K562 (cell line): Measurements from ENCODE around the gene SORT1. TPM values are rescaled to one million over a fixed set of nuclear protein-coding genes. Genes with fewer than 3 reads are reported as not detected.

Experiments used
- CBFA2T3 ChIP-seq: fragments of 450-650 bp; IDR thresholded peaks from 2 replicates; pipeline ENCODE4 v1.6.1; 2017
- CEBPG ChIP-seq, 3 experiments: fragments of 200-800 bp in 1 of 3; sonication (Bioruptor generic) in 1 of 3; sonication (generic) in 1 of 3; formaldehyde crosslinking in 1 of 3; IDR thresholded peaks in 2 of 3; conservative IDR thresholded peaks in 1 of 3; 2 replicates each; pipeline versions ENCODE4 v1.6.1 to v1.8.0; 2016 to 2022; ENCODE audit warnings: missing compliant biosample characterization in 2 of 3, missing genetic modification characterization in 2 of 3, mild to moderate bottlenecking in 1 of 3, missing genetic modification reagents in 1 of 3
- CHD1 ChIP-seq: fragments of 200-600 bp; sonication (generic); IDR thresholded peaks from one replicate; pipeline ENCODE4 v1.6.1; 2012; ENCODE audit warnings: mild to moderate bottlenecking, moderate library complexity, low read length, inconsistent platforms
- COPS2 ChIP-seq: fragments of 450-650 bp; conservative IDR thresholded peaks from 2 replicates; pipeline ENCODE4 v1.6.1; 2016; ENCODE audit warnings: mild to moderate bottlenecking, moderate library complexity
- DMBX1 ChIP-seq: fragments of 250-450 bp; sonication (Bioruptor Pico); IDR thresholded peaks from 2 replicates; pipeline ENCODE4 v1.8.0; 2022; ENCODE audit warnings: inconsistent platforms, mild to moderate bottlenecking, moderate library complexity, borderline replicate concordance
- FOXM1 ChIP-seq, 2 experiments: fragments of 450-650 bp in 1 of 2; sonication (generic) in 1 of 2; formaldehyde crosslinking in 1 of 2; IDR thresholded peaks; 2 replicates each; pipeline versions ENCODE4 v1.6.1 to v1.9.0; 2017 to 2022; ENCODE audit warnings: low read depth in 2 of 2, mild to moderate bottlenecking in 2 of 2, missing genetic modification reagents in 1 of 2, moderate library complexity in 1 of 2
- GABPA ChIP-seq: fragments of 200-800 bp; sonication (Bioruptor generic); conservative IDR thresholded peaks from 2 replicates; pipeline ENCODE4 v1.6.1; 2016; ENCODE audit warnings: low read depth, missing genetic modification characterization, missing compliant biosample characterization
- HDAC3 ChIP-seq: fragments of 450-650 bp; IDR thresholded peaks from 2 replicates; pipeline ENCODE4 v1.6.1; 2018; ENCODE audit warnings: borderline replicate concordance, mild to moderate bottlenecking, moderate library complexity; ENCODE audit not compliant: partially characterized antibody
- KAT7 ChIP-seq: sonication (generic); formaldehyde crosslinking; IDR thresholded peaks from 2 replicates; pipeline ENCODE4 v1.8.0; 2022; ENCODE audit warnings: missing genetic modification reagents, mild to moderate bottlenecking, borderline replicate concordance
- KLF16 ChIP-seq: IDR thresholded peaks from 2 replicates; pipeline ENCODE4 v1.6.1; 2016; ENCODE audit warnings: antibody characterized with exemption
- MAZ ChIP-seq, 2 experiments: fragments of 450-650 bp in 1 of 2; sonication (generic) in 1 of 2; formaldehyde crosslinking; IDR thresholded peaks in 1 of 2; conservative IDR thresholded peaks in 1 of 2; 2 replicates each; pipeline versions ENCODE4 v1.4.0 to v1.5.0; 2020; ENCODE audit warnings: mild to moderate bottlenecking in 1 of 2, missing genetic modification reagents in 1 of 2
- NCOA1 ChIP-seq: fragments of 450-650 bp; IDR thresholded peaks from 2 replicates; pipeline ENCODE4 v1.6.1; 2016; ENCODE audit warnings: low read depth
- NCOR1 ChIP-seq: fragments of 450-650 bp; IDR thresholded peaks from 2 replicates; pipeline ENCODE4 v1.6.1; 2016; ENCODE audit warnings: mild to moderate bottlenecking, moderate library complexity
- NFE2 ChIP-seq: IDR thresholded peaks from 2 replicates; pipeline ENCODE4 v1.6.1; 2014; ENCODE audit warnings: antibody characterized with exemption, low read depth
- SMARCE1 ChIP-seq: fragments of 450-650 bp; IDR thresholded peaks from 2 replicates; pipeline ENCODE4 v1.7.1; 2016; ENCODE audit warnings: mild to moderate bottlenecking
- SP1 ChIP-seq: sonication (generic); formaldehyde crosslinking; IDR thresholded peaks from 2 replicates; pipeline ENCODE4 v1.8.1; 2022; ENCODE audit warnings: mild to moderate bottlenecking, missing genetic modification reagents
- TAL1 ChIP-seq: fragments of 450-650 bp; IDR thresholded peaks from 2 replicates; pipeline ENCODE4 v1.6.1; 2016; ENCODE audit warnings: mild to moderate bottlenecking
- TBL1XR1 ChIP-seq, 2 experiments: IDR thresholded peaks; 2 replicates each; pipeline ENCODE4 v1.6.1; 2012; ENCODE audit warnings: improper control_type of control experiment in 2 of 2, low read length in 2 of 2, mild to moderate bottlenecking in 1 of 2
- TCF3 ChIP-seq: sonication (generic); formaldehyde crosslinking; IDR thresholded peaks from 2 replicates; pipeline ENCODE4 v1.4.0; 2020; ENCODE audit warnings: mild to moderate bottlenecking, missing genetic modification reagents
- TEAD4 ChIP-seq, 2 experiments: sonication (generic) in 1 of 2; formaldehyde crosslinking in 1 of 2; IDR thresholded peaks; 2 replicates each; pipeline versions ENCODE4 v1.6.1 to v1.8.0; 2012 to 2022; ENCODE audit warnings: borderline replicate concordance in 1 of 2, inconsistent platforms in 1 of 2, low read length in 1 of 2, mild to moderate bottlenecking in 1 of 2, missing genetic modification reagents in 1 of 2
- WHSC1 ChIP-seq: IDR thresholded peaks from one replicate; pipeline ENCODE4 v1.6.1; 2012; ENCODE audit warnings: low read length, control low read depth, inconsistent platforms
- ZNF224 ChIP-seq: sonication (generic); formaldehyde crosslinking; IDR thresholded peaks from 2 replicates; pipeline ENCODE4 v1.8.0; 2022; ENCODE audit warnings: mild to moderate bottlenecking, missing genetic modification reagents
- ZNF354B ChIP-seq: fragments of 250-450 bp; sonication (Bioruptor Pico); IDR thresholded peaks from 2 replicates; pipeline ENCODE4 v1.4.0; 2020
- ZNF584 ChIP-seq: fragments of 200-800 bp; sonication (Bioruptor generic); IDR thresholded peaks from 2 replicates; pipeline ENCODE4 v1.6.1; 2016; ENCODE audit warnings: low read depth, mild to moderate bottlenecking, missing genetic modification characterization, missing compliant biosample characterization
- polyA plus RNA-seq, 8 experiments: library from polyadenylated mRNA; depleted of rRNA in 4 of 8; stranded (reverse) in 5 of 8; unstranded in 3 of 8; fragments of >200 nt; fragmentation: Nextera tagmentation in 2 of 8; fragmentation: Illumina TruSeq in 1 of 8; extraction: Ambion mirVana in 2 of 8; extraction: Trizol in 1 of 8; gene quantifications; 2 replicates each; pipeline versions ENCODE4 v1.2.1 to v1.2.3, GENCODE V29; 2011 to 2014; ENCODE audit warnings: inconsistent platforms in 1 of 8, missing spikeins in 1 of 8
- total RNA-seq, 7 experiments: library from RNA; depleted of rRNA in 6 of 7; stranded (reverse); fragments of >200 nt in 6 of 7; fragmentation: Illumina TruSeq in 2 of 7; extraction: Trizol in 2 of 7; gene quantifications; 2 replicates each; pipeline versions ENCODE4 v1.2.1 to v1.2.3, GENCODE V29; 2011 to 2021; ENCODE audit warnings: low replicate concordance in 1 of 7
- TF ChIP-seq, protein P1 (sequence below): fragments of 450-650 bp; formaldehyde crosslinking; IDR thresholded peaks from 2 replicates; pipeline ENCODE4 v1.4.0; 2022; ENCODE audit warnings: missing genetic modification characterization
- TF ChIP-seq, protein P2 (sequence below): fragments of 200-800 bp; sonication (Bioruptor generic); IDR thresholded peaks from 2 replicates; pipeline ENCODE4 v1.6.1; 2017; ENCODE audit warnings: missing genetic modification characterization, missing compliant biosample characterization

SORT1 gene
- total and polyA plus RNA-seq, 9 of the 15 experiments (the other 6 are each of a cell fraction or from before 2014, with no cell fraction given): 27.4 to 112 (median 65.0) TPM

DNA sequence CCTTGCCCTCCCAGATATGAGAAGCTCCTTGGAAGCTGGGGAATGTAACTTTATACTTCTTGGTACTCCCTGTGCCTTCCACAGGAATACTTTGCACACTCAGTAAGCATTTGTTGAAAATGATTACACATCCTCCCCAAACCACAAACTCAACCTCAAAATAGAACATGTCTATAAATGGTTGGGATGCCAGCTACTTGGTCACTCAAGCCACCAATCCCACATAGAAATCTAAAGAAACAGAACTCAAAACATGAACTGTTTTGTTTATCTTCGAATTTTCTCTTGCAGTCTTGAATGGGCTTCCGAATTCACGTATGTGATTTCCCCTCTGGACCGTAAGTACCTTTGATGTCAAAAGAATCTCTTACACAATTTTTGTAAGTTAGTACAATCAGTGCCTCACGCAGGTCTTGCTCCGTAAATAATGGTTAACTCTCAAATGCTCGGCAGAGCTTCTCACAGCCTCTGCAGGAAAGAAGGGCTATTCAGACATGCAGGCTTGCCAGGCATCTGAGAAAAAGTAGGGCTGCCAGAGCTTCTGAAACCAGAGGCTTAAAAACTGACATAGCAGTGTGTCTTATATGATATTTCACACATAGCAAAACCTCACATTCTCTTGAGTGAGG, 26.9 kb downstream of the SORT1 start (continued):
- TF ChIP-seq, protein P1, sequence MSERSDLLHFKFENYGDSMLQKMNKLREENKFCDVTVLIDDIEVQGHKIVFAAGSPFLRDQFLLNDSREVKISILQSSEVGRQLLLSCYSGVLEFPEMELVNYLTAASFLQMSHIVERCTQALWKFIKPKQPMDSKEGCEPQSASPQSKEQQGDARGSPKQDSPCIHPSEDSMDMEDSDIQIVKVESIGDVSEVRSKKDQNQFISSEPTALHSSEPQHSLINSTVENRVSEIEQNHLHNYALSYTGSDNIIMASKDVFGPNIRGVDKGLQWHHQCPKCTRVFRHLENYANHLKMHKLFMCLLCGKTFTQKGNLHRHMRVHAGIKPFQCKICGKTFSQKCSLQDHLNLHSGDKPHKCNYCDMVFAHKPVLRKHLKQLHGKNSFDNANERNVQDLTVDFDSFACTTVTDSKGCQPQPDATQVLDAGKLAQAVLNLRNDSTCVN (CRISPR knock-in tag): no peak
- no peak for TF ChIP-seq CEBPG (CRISPR knock-in tag; IDR thresholded peaks at IDR 0.05)
- TF ChIP-seq CEBPG (tag; conservative IDR thresholded peaks at IDR 0.05 in 1 of 2, IDR thresholded peaks at IDR 0.05 in 1 of 2): peak in 1 of 2 experiments; percentile 21; a peak in 1 of 4 replicates
- TF ChIP-seq HDAC3: peak; percentile 32
- no peak for TF ChIP-seq CHD1
- TF ChIP-seq SP1 (CRISPR knock-in tag): 0 out of 2 replicates have a peak, but pooled peaks have one; percentile 23
- TF ChIP-seq GABPA: peak; percentile 26; the same call in 1 of the 2 replicates
- peak; percentile 63; the same call in 1 of the 2 replicates for TF ChIP-seq FOXM1 (IDR thresholded peaks at IDR 0.05; ENCODE audit: low read depth)
- no peak for TF ChIP-seq FOXM1 (CRISPR knock-in tag; IDR thresholded peaks at IDR 0.05; ENCODE audit: low read depth)
- TF ChIP-seq TCF3 (CRISPR knock-in tag): peak; percentile 46
- 0 out of 2 replicates have a peak, but pooled peaks have one; percentile 35 for TF ChIP-seq NFE2
- peak; percentile 26; the same call in 1 of the 2 replicates for TF ChIP-seq NCOR1
- TF ChIP-seq ZNF224: no peak
- peak in 1 of 2 experiments; percentile 54; a peak in 1 of 4 replicates for TF ChIP-seq TBL1XR1 (IDR thresholded peaks at IDR 0.05; ENCODE audit: low read length in 2 of 2)
- peak; percentile 35; the same call in 1 of the 2 replicates for TF ChIP-seq TAL1
- no peak for TF ChIP-seq ZNF354B (CRISPR knock-in tag)
- no peak for TF ChIP-seq NCOA1
- peak; percentile 63 for TF ChIP-seq CBFA2T3
- TF ChIP-seq ZNF584: no peak
- TF ChIP-seq MAZ (CRISPR knock-in tag; conservative IDR thresholded peaks at IDR 0.05 in 1 of 2, IDR thresholded peaks at IDR 0.05 in 1 of 2): 0 out of 4 replicates have a peak, but pooled peaks of 1 of the 2 experiments have one; percentile 7
- TF ChIP-seq SMARCE1: peak; percentile 35; the same call in 1 of the 2 replicates
- peak; percentile 75; the same call in 1 of the 2 replicates for TF ChIP-seq TEAD4 (IDR thresholded peaks at IDR 0.05; ENCODE audit: low read length)
- TF ChIP-seq TEAD4 (CRISPR knock-in tag; IDR thresholded peaks at IDR 0.05; ENCODE audit: borderline replicate concordance): no peak
- no peak for TF ChIP-seq DMBX1 (CRISPR knock-in tag)
- no peak for TF ChIP-seq WHSC1
- TF ChIP-seq KLF16: peak; percentile 46; the same call in 1 of the 2 replicates
- TF ChIP-seq KAT7 (CRISPR knock-in tag): 0 out of 2 replicates have a peak, but pooled peaks have one; percentile 36
- TF ChIP-seq, protein P2, sequence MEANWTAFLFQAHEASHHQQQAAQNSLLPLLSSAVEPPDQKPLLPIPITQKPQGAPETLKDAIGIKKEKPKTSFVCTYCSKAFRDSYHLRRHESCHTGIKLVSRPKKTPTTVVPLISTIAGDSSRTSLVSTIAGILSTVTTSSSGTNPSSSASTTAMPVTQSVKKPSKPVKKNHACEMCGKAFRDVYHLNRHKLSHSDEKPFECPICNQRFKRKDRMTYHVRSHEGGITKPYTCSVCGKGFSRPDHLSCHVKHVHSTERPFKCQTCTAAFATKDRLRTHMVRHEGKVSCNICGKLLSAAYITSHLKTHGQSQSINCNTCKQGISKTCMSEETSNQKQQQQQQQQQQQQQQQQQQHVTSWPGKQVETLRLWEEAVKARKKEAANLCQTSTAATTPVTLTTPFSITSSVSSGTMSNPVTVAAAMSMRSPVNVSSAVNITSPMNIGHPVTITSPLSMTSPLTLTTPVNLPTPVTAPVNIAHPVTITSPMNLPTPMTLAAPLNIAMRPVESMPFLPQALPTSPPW (CRISPR knock-in tag): peak; percentile 54
- TF ChIP-seq COPS2: no peak
